COLO668 (cell line): ENCODE data around the gene OSBPL10.
"Not testable (repeated sequence)": the region's sequence is repeated elsewhere in the genome, so short reads cannot be mapped to it uniquely, and the experiment has no call there.

Source experiments
- DNase-seq: peaks from one replicate; lab custom pipeline; 2025; ENCODE audit not compliant: unreplicated experiment; lab: John Stamatoyannopoulos, UW

OSBPL10 gene

DNA sequence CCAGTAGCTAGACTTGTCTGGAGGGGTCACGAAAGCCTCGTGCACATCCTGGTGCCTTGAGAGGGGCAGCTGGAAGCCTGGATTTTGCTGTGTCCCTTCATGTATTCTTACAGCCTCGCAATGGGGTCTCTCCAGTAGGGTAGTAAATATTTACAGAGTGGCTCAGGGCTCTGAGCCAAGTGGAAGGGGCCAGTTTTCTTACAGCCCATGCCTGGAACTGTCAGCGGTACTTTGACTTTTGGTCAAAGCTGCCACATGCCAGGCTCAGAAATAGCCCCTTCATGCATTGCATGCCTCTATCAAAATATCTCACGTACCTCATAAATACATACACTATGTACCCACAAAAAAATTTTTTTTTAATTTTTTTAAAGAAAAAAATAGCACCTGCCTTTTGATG lies 119.2 kb downstream of the OSBPL10 start:
- DNase-seq: no peak

DNA sequence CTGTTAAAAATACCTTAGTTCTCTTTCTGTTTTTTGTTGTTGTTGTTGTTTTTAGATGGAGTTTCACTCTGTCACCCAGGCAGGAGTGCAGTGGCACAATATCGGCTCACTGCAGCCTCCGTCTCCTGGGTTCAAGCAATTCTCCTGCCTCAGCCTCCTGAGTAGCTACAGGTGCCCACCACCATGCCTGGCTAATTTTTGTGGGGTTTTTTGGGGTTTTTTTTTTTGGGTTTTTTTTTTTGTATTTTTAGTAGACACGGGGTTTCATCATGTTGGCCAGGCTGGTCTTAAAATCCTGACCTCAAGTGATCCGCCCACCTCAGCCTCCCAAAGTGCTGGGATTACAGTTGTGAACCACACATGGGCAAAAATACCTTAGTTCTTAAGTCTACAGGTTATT lies 120.4 kb downstream of the OSBPL10 start:
- not testable (repeated sequence) for DNase-seq

DNA sequence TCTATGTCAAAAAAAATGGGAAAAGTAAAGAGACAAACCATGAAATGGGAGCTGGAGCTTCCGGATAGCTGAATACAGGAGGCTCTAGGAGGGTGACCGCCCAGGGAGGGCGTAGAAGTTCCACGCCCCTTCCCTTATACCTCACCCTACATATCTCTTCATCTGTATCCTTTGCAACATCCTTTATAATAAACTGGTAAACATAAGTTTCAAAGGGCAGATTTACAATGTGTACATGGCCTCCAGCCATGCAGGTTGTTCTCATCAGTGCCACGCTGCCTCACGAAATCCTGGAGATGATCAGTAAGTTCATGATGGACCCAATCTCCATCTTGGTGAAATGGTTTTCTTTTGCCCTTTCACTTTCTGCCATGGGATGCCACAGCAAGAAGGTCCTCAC lies 121.8 kb downstream of the OSBPL10 start:
- DNase-seq: no peak

DNA sequence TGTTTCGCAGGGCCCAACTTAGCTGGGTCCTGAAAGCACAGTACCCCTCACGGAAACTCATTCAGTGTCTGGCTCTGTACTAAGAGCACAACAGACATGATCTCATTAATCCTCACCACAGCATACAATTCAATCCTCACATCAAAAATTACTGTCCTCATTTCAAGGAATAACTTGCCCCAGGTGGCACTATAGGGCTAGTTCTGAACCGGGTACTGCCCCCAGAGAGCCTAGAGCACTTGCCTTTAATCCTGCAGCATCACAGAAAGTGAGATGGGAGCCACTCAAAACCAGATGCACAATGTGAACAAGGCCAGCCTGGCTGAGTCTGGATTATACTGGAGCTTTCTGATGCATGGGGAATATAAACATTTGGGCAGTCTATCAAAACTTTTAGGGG lies 122.6 kb downstream of the OSBPL10 start:
- peak; percentile 8 for DNase-seq

DNA sequence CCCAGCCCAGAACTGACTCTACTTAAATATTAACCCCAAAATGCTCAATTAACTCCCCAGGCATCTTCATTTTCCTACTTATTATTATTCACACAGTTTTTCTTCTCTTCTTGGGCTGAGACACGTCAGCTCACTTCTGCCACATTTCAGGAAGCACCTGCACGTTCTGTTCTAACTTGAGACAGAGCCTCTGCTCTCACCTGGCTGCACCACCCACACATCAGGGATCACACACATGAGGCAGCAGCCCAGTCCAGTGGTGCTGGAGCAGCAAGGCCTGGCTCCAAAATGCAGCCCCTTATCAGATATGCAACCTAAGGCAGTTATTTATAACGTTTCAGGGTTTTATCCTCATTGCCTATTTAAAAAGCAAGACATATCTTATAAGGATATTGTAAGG lies 127.5 kb downstream of the OSBPL10 start:
- DNase-seq: no peak

DNA sequence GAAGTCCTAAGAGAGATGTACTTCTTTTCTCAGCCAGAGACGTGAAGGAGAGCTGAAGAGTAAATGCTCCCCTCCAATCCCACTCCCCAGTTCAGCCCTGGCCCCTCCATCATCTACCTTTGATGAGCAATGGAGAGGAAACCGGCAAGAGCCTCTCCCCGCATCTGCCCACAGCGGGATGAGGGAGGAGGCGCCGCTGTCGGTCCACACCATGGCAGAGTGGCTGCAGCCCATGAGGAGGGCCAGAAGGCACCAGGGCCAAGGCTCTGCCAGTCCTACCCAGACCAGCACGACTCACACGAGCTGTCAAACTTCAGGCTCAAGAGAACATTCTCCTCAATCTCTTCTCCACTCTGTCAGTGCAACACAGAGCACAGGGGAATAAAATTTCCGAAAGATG lies 129.8 kb downstream of the OSBPL10 start:
- DNase-seq: no peak

DNA sequence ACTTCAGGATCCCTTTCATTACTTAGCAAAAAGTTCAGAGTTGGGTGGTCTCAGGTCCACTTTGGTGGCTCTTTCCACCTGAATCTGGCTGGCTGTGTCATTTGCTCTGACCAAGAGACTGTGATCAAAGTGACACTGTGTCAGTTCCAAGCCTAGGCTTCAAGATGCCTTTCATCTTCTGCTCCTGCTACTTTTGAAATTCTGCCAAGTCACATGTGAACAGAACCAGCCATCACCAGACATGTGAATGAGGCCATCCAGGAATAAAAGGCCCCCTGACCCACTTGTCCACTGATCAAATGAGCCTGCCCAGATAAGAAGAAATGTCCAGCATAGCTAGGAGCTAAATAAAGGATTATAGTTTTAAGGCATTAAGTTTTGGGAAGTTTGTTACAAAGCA lies 132.2 kb downstream of the OSBPL10 start:
- no peak for DNase-seq

DNA sequence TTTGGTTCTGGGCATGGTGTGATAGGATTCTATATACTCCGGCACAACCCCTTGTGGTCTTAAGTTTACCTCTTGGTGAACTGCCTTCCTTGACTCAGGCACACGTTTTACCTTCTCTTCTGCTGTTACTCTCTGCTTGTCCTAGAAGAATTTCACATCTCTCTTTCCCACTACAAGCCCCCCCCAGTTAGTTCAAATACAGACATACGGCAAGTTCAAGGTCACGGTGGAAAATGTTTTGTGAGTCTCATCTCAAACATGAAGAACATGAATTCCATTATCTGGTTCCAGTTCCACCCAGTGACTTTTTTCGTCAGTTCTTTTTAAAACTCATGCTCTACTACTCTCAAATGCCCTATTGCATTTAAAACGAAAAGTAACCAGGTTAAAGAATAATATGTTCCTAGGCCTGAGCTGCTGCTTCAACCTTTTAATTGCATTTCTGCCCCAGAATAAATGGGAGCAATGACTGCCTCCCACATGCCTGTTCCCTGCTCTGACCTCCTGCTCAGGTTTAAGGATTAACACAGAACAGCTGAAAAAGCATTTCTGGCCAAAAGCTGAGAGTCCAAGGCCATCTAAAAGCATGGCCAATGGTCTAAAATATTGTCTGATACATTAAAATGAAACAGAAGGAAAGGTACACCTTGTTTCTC lies 132.8 kb downstream of the OSBPL10 start:
- no peak for DNase-seq

DNA sequence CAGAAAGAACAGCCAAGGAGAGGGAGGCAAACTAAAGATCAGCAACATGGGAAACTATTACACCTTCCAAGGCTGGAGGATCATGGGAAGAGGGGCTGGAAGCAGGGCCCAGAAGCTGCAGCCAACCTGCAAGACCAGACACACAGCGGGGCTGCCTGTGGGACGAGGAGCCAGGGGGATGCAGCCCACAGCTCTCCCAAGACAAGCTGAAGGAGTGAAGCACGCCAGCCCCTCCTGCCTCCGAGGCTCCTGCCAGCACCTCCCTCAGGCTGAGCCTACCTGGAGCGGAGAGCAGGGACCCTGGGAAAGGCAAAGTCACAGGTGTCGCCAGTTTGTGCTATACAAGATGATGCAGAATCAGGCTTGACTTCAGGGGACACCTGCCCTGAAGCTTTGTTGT lies 133.3 kb downstream of the OSBPL10 start:
- no peak for DNase-seq

DNA sequence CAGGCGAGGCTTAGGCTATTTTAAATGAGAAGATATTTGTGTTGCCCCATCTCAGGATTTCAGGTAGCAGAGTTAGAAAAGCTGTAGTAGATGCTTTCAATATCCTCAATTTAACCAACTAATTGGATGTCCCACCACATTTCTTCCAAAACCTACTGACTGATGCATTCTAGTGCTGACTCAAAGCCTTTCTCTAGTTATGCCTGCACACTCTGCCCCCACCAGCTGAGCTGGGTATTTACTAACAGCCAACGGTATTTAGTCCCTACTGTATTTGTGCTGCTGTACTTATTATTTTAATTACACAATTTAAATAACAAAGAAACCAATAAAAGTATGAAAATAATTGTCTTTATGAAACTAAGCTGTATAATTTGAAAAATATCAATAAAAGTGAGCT lies 139.5 kb downstream of the OSBPL10 start:
- no peak for DNase-seq

DNA sequence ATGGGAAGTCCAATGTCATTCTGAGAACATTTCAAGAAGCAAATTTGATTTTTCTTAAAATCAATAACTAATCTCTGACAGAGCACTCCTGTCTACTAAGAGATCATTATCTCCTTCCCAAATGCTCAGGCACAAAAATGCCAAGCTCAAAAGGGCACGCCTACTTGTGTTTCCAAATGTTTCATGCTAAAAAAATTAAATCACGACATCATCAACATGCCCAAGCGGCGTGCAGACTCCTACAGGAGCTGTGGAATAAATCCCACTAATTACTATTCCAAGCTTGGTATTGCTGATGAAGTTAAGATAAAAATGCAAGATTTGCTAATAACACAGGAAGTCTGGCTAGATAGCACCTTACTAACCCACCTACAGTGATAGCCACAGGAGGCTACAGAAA lies 140.8 kb downstream of the OSBPL10 start:
- DNase-seq: no peak

DNA sequence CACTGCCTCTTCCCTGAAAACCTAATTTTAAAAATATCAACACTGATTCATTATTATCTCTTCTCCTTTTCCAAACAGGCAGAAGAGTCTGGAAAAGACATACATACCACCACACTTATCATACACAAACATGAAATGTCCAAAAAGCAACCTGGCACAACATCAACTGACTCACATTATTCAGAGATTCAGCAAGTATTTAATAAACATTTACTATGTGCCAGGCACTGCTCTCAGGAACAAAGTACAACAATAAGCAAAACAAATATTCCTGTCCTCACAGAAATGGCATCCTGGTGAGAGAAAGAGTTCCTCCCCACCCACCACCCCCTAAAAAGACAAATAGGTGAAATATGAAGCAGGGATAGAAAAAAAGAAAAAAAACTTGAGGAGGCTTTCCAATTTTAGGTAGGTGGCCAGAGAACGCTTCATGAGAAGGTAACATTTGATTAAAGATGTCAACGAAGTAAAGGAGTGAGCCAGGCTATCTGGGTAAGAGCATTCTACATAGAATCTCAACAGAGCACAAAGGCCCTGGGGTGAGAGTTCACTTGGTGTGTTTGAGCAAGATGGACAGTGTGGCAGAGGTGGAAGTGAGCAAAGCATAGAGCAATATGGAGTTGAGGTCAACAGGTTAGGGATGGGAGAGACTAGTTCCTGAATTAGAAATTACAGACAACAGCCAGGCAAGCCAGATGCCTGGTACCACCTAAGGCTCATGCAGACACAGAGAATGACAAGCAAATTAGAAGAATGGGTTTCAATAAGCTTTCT lies 141.7 kb downstream of the OSBPL10 start:
- DNase-seq: no peak

DNA sequence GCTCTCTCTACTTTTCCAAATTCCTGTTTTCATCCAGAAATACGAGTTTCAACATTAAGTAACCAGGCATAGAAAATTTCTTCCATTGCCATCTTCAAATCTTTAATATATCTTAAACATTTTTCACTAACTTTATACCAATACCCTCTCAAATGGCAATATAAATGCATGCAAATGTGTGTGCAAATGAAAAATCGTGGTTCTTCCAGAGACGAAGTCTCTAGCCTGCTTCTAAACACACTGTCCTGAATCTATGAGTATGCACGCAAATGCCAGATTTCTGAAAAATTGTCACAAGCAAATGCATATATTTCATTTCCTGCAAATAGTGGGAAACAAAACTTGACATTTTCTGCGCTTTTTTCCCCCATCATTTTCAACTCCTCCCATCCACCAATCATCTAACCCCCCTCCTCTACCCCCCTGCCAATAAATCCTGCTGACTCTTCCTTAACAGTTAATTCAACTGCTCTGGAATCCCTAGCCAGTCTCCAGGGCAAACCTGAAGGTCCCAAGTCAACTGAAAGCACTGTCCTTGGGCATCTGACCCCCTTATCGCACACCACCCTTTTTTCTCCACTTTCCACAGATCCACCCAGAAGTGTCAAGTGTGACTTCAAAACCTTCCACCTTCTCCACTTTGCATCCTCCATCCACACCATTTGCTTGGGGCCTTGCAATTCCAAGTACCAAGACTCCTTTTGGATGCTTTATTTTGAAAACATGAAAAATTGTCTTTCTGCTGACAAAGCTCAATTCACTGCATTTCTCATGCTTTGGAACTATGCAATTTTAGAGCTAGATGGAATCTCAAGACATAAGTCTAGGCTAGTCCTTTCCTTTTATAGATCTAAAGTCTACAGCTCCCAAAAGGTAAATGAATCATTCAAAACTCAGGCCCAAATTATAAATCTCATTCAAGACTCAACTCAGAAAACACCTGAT lies 144.7 kb downstream of the OSBPL10 start:
- no peak for DNase-seq

DNA sequence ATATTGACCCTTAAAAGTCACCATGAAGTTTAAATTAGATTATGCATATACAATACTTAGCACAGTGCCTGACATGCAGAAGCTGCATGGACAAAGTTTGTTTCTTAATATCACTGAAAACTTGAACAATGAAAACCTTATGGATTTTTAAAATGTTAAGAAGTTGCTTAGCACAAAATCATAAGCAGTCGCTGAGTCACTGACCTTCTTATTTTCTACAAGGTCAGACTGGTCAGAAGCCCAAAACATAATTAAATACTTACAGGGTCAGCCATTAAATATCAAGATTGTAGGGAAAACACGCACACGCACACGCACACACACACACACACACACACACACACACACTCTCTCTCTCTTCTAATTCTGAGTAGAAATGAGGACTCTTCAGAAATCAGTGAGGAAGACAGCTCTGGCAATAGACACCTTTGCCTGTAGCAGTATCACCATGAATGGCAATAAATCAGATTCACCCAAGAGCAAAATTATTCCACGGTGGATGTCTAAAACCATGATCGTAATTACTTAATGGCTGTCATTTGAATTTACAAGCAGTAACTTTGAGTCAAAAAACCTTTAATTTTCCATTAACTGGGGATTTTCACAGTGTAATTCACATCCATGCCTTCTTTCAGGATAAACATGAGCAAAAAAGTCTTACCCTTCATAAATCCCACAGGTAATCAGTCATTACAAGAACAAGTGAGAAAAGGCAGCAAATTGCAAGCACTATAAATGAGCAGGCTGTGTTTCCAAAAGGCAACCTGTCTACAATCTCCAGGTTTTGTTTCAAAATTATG lies 147.5 kb downstream of the OSBPL10 start:
- DNase-seq: no peak

DNA sequence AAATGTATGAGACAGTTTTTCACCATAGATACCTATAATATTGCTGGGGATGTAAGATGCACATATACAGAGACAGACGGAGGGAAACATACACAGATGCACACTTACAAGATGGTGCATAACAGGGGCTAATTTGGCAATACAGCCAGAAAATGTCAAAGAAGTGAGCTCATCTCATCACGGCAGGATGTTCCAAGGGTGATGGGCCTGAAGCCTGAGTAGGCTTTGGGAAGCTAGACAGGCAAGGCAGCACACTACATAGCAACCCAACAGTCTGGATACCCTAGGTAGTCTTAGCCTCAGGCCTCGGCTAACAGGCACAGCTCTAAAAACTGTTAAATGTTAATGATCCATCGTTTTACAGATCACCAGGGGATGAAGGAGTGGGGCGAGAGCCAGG lies 148.5 kb downstream of the OSBPL10 start:
- no peak for DNase-seq

DNA sequence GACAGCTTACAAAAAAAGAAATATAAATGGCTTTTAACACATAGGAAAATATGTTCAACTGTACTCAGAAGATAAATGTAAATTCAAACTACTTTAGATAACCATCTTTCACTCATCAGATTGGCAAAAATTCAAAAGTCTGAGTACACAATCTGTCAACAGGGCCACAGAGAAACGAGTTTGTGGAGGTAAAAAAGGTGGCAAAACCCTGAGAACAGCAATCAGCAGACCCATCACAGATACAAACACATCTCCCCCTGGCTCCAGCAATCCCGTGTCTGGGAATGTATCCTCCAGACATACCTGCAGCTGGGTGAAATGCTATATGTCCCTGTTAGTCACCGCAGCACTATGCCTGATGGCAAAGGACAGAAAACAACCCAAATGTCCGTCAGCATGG lies 149.5 kb downstream of the OSBPL10 start:
- no peak for DNase-seq

DNA sequence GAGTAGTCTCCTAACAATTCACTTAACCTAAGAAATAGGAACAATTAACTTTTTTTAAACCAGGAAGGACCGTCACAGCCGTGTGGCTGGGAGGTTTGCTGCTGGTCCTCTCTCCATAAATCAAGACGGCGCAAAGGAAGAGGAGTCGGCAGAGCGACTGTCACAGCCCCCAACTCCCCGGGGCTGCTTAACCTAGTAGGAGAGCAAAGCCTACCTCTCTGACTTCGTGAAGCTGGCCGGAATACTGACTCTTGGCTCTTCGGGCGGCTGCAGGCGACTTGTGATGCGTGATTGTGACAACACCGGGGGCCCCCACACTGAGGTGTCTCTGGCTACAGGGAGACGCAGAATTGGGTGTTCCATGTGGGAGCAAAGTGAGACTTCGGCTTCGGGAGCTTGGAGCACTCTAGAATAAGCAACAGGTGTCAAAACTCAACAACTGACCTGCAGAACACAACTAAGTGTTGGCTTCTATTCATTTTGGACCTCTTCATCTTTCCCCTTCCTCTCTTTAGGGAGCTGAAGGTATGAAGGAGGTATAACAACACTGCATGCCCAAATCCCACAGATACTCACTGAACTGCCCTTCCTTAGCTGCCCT lies 151.1 kb downstream of the OSBPL10 start:
- DNase-seq: no peak

DNA sequence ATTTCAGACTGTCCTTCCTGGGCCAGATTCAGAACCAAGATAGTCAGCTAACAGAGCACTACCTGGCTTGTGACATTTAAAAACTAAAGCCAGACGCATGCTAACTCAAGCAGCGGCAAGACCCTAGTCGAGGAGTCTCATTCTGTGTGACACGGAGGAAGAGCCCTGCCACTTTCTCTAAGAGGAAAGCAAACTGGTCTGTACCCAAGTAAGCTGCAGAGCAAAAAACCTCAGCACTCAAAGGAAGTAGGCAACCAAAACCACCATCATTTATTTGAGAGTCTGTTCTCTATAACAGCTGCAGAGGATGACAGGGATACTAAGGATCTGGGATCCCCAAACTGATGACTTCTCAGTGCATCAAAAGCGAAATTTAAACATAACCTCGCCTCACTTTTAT lies 152.1 kb downstream of the OSBPL10 start:
- DNase-seq: no peak

DNA sequence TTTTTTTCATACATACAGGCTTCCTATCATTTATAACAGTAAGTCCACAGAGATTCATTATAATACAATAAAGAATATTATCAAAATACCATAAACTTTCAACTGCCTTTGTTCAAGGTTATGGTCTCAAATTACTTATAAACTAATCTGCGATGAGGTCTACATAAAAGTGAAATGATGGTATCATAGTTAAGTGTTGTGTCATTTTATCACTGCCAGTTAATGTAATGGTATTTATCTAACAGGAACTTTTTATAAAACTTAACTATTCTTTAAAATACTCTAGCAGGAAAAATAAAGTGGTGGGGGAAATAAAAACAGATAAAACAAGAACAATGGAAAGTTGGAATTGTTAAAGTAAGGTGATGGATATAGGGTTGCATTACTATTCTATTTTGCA lies 153.1 kb downstream of the OSBPL10 start:
- no peak for DNase-seq

DNA sequence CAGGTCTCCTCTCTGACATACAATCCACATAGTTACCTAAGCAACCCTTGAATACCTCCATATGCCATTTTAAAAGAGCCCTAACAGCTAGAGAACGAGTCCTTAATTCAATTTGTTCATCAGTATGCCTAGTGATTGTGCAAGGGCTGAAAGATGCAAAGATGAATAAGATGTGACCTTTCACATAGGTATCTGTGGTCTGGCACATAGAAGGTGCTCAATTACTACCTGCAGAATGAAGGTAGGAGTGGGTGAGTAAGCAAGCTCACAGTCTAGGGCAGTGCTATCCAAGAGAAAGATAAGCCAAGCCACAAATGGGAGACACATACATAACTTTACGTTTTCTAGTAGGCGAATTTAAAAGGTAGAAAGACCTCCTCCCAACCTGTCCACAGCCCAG lies 157.9 kb downstream of the OSBPL10 start:
- DNase-seq: no peak

DNA sequence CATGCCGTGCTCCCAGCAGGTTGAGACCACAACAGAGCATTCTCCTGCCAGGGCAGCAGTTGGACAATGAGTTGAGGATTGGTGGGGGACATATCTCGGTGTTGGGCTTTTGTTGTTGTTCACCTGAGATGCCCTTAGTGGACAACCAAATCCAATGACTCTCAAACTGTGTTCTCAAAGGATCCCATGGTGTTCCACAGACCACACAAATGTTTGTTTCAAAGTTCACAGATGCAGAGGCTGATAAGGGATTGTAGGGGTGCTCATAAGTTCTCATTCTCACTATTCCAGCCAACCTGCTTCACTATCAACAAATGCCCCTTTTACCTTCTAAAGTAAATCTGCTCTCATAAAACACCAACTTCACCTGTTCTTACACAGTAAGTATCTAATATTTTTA lies 159.9 kb downstream of the OSBPL10 start:
- no peak for DNase-seq
